Central memory CD8-positive, alpha-beta T cell (primary cell): ENCODE results near the gene CDK10.
"Not testable (repeated sequence)": the region's sequence is repeated elsewhere in the genome, so short reads cannot be mapped to it uniquely, and the experiment has no call there.

Experiments used
- ATAC-seq: fragments of 150-1000 bp; cut with Tn5 transposase; replicated peaks from 2 replicates; pipeline ENCODE4 v1.10.0; 2022; ENCODE audit warnings: mild to moderate bottlenecking, moderate FRiP score, moderate number of reproducible peaks; ENCODE audit not compliant: poor library complexity, severe bottlenecking; ENCODE audit errors: extremely low read depth
- DNase-seq, 2 donors: peaks; one replicate each; pipeline ENCODE4 v3.0.0; 2021; ENCODE audit warnings: low spot score in 2 of 2
- H3K27ac Mint-ChIP-seq: one replicate; pipeline ENCODE4 v1.8.0; 2022; ENCODE audit warnings: low read depth, mild to moderate bottlenecking, moderate library complexity, mixed read lengths
- H3K27me3 Mint-ChIP-seq: one replicate; pipeline ENCODE4 v1.8.0; 2022; ENCODE audit warnings: mixed read lengths
- H3K36me3 Mint-ChIP-seq: one replicate; pipeline ENCODE4 v1.8.0; 2022; ENCODE audit warnings: mild to moderate bottlenecking, moderate library complexity, mixed read lengths; ENCODE audit not compliant: insufficient read depth
- H3K4me1 Mint-ChIP-seq: one replicate; pipeline ENCODE4 v1.8.0; 2022; ENCODE audit warnings: mixed read lengths
- H3K4me3 Mint-ChIP-seq: one replicate; pipeline ENCODE4 v1.8.0; 2022; ENCODE audit warnings: mild to moderate bottlenecking, moderate library complexity, mixed read lengths
- H3K9me3 Mint-ChIP-seq: one replicate; pipeline ENCODE4 v1.8.0; 2022; ENCODE audit warnings: mixed read lengths

CDK10 gene

GRCh38 chr16:89670496-89671431 lies 15.7 kb upstream of the CDK10 start:
- H3K4me3 Mint-ChIP-seq, result no peak overlapping the region
- H3K27ac Mint-ChIP-seq, result no peak overlapping the region
- H3K4me1 Mint-ChIP-seq, result no peaks in the 10 kb centered on the region
- peaks cover 1% of the 10 kb centered on the region for H3K36me3 Mint-ChIP-seq
- no peaks in the 10 kb centered on the region for H3K9me3 Mint-ChIP-seq
- DNase-seq, result no peak
- ATAC-seq, result no peak
- no peaks in the 10 kb centered on the region for H3K27me3 Mint-ChIP-seq

GRCh38 chr16:89671565-89671964 lies 14.9 kb upstream of the CDK10 start:
- not testable (repeated sequence) for H3K4me3 Mint-ChIP-seq, H3K4me1 Mint-ChIP-seq, H3K9me3 Mint-ChIP-seq, H3K27me3 Mint-ChIP-seq, H3K36me3 Mint-ChIP-seq, DNase-seq, ATAC-seq, H3K27ac Mint-ChIP-seq

DNA sequence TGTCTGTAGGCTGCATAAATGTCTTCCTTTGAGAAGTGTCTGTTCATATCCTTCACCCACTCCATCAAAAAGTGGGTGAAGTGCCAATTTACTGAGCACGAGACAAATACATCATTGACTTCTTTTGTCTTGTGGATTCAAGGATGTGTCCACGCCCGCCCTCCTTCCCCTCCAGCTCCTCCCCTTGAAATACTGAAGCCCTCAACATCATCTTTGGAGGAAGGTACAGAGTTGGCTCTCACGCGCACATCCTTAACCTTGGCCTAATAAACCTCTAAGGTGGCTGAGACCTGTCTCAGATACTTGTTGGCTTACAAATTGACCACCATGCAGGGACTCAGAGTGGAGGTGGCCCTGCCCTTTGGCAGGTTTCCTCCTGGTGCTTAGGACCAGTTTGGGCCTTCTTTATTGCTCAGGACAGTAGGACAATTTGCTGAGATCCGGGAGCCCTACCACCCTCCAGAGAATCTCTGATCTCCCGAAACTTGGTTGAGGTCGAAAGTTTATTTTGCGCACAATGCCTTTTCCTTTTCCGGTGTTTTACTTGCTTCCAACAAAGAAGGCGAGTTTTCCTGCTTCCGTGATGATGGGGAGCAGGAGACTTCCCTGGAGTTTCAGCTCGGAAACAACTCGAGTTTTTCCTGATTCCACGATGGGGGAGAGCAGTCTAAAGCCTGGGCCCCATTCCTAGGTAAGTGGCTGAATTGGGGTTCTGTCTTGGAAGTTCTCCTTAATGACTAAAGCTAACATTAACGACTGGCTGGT lies 14.1 kb upstream of the CDK10 start:
- Mint-ChIP-seq H3K36me3 (peaks cover 1% of the 10 kb centered on the region), H3K27me3 (no peaks in the 10 kb centered on the region), H3K4me1 (no peaks in the 10 kb centered on the region), H3K27ac (no peak overlapping the region), H3K4me3 (no peak overlapping the region), H3K9me3 (no peaks in the 10 kb centered on the region)
- DNase-seq (no peak), ATAC-seq (no peak)

- DNase-seq, result no peak
- Mint-ChIP-seq H3K9me3 (no peaks in the 10 kb centered on the region), H3K4me1 (no peaks in the 10 kb centered on the region), H3K4me3 (no peak overlapping the region), H3K27me3 (no peaks in the 10 kb centered on the region), H3K36me3 (peaks cover 1% of the 10 kb centered on the region), H3K27ac (no peak overlapping the region)
- ATAC-seq, result no peak
These were observed 8.2 kb upstream of the CDK10 start for GRCh38 chr16:89678258-89678657.

GRCh38 chr16:89685916-89686315 lies 573 bp upstream of the CDK10 start:
- Mint-ChIP-seq H3K9me3 (no peaks in the 10 kb centered on the region), H3K36me3 (peaks cover 20% of the 10 kb centered on the region), H3K4me3 (peak overlapping the region; percentile 91), H3K27me3 (no peaks in the 10 kb centered on the region), H3K4me1 (peaks cover 21% of the 10 kb centered on the region), H3K27ac (peak overlapping the region; percentile 88)
- no peak for DNase-seq
- no peak for ATAC-seq

- no peaks in the 10 kb centered on the region for H3K27me3 Mint-ChIP-seq
- no peaks in the 10 kb centered on the region for H3K9me3 Mint-ChIP-seq
- H3K4me3 Mint-ChIP-seq, result peak overlapping the region; percentile 91
- peak overlapping the region; percentile 46 for H3K27ac Mint-ChIP-seq
- ATAC-seq (peak; percentile 57), DNase-seq (no peak)
- peaks cover 21% of the 10 kb centered on the region for H3K4me1 Mint-ChIP-seq
- H3K36me3 Mint-ChIP-seq, result peaks cover 27% of the 10 kb centered on the region
These were observed 827 bp downstream of the CDK10 start for GRCh38 chr16:89687092-89687940.

DNA sequence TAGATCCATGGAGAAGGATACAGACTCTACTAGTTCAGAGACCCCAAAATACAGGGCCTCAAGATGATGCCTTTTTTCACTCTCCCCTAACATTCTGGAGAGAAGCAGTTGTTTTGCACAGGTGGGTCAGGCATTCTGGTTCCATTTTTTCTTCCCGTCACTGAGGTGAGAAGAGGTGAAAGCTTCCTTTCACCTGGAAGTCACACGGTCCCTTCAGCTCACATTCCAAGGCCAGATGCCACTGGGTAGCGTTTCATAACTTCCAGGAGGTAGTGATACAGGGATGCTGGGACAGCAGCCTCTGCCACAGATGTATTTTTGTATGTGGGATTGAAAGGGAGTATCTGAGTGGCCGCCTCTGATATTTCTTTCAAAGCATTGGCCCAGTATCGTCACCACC lies 1.9 kb downstream of the CDK10 start:
- Mint-ChIP-seq H3K27me3 (no peaks in the 10 kb centered on the region), H3K36me3 (peaks cover 31% of the 10 kb centered on the region), H3K4me1 (peaks cover 21% of the 10 kb centered on the region), H3K27ac (no peak overlapping the region), H3K4me3 (peak overlapping the region; percentile 91), H3K9me3 (no peaks in the 10 kb centered on the region)
- DNase-seq (no peak), ATAC-seq (no peak)

- DNase-seq, result no peak
- peaks cover 38% of the 10 kb centered on the region for H3K36me3 Mint-ChIP-seq
These were observed 2.7 kb downstream of the CDK10 start for GRCh38 chr16:89689142-89689541.

DNA sequence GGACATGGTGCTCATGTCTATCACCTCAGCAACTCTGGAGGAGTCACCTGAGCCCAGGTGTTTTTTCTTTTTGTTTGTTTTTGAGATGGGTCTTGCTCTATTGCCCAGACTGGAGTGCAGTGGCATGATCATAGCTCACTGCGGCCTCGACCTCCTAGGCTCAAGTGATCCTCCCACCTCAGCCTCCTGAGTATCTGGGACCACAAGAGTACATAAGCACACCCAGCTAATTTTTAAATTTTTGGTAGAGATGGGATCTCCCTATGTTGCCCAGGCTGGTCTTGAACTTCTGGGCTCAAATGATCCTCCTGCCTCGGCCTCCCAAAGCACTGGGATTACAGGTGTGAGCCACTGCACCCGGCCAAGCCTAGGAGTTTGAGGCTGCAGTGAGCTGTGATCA lies 3.1 kb downstream of the CDK10 start:
- not testable (repeated sequence) for H3K27ac Mint-ChIP-seq, H3K27me3 Mint-ChIP-seq, ATAC-seq, H3K9me3 Mint-ChIP-seq, DNase-seq, H3K4me3 Mint-ChIP-seq
- peaks cover 38% of the 10 kb centered on the region for H3K36me3 Mint-ChIP-seq
- peaks cover 21% of the 10 kb centered on the region for H3K4me1 Mint-ChIP-seq

More at GRCh38 chr16:89689142-89689541, 2.7 kb downstream of the CDK10 start:
- Mint-ChIP-seq H3K4me1 (peaks cover 21% of the 10 kb centered on the region), H3K27me3 (no peaks in the 10 kb centered on the region), H3K27ac (no peak overlapping the region), H3K4me3 (no peak overlapping the region), H3K9me3 (no peaks in the 10 kb centered on the region)
- no peak for ATAC-seq

GRCh38 chr16:89690392-89690901 lies 4.0 kb downstream of the CDK10 start:
- H3K4me3 Mint-ChIP-seq, result no peak overlapping the region
- ATAC-seq (no peak), DNase-seq (no peak)
- H3K36me3 Mint-ChIP-seq, result peaks cover 41% of the 10 kb centered on the region
- H3K27me3 Mint-ChIP-seq, result no peaks in the 10 kb centered on the region
- no peaks in the 10 kb centered on the region for H3K9me3 Mint-ChIP-seq
- H3K4me1 Mint-ChIP-seq, result peaks cover 28% of the 10 kb centered on the region
- H3K27ac Mint-ChIP-seq, result no peak overlapping the region

DNA sequence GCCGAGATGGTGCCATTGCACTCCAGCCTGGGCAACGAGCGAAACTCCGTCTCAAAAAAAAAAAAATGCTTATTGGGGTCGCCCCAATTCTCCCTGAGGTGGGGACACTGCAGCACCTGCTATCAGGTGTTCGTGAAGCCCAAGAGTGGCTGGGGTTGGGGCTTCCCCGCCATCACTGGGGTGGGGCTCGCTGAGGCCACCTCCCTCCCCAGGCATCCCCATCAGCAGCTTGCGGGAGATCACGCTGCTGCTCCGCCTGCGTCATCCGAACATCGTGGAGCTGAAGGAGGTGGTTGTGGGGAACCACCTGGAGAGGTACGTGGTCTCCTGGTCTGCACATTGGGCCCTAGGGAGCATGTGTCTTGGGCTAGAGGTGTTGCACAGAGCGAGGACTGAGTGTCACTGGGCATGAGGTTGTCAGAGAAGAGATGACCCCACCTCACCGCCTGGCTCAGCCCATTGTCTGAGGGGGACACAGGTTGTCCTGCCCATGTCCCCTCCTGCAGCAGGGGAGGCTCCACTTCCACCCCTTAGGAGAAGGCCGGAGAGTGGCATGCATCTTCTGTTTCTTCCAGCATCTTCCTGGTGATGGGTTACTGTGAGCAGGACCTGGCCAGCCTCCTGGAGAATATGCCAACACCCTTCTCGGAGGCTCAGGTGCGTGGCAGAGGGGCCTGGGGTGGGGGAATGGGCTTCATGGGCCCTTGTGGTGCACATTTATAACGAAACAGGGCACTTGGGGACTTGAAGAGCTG lies 4.9 kb downstream of the CDK10 start:
- no peak for DNase-seq
- Mint-ChIP-seq H3K4me1 (peaks cover 32% of the 10 kb centered on the region), H3K27ac (no peak overlapping the region), H3K27me3 (no peaks in the 10 kb centered on the region), H3K36me3 (peaks cover 39% of the 10 kb centered on the region), H3K9me3 (no peaks in the 10 kb centered on the region), H3K4me3 (no peak overlapping the region)
- ATAC-seq, result no peak
